Right lobe of liver (tissue), 4 donors: ENCODE measurements around the gene SNAP47.

Experiments
- CTCF ChIP-seq, 4 donors: fragments of 200-600 bp in 3 of 4; fragments of 450-650 bp in 1 of 4; IDR thresholded peaks; one replicate each; pipeline versions ENCODE4 v1.5.1 to v1.8.0; 2016 to 2022; ENCODE audit warnings: antibody characterized with exemption in 4 of 4, mild to moderate bottlenecking in 2 of 4
- POLR2A ChIP-seq: fragments of 450-650 bp; IDR thresholded peaks from one replicate; pipeline ENCODE4 v1.6.1; 2017; ENCODE audit warnings: antibody characterized with exemption, mild to moderate bottlenecking
- donor health status: DM: no; HTN: no; CAD: no.
- donor health status: DM: no; HTN: no; CAD: no.
- donor health status: DM: no; HTN: yes; CAD: no.

DNA sequence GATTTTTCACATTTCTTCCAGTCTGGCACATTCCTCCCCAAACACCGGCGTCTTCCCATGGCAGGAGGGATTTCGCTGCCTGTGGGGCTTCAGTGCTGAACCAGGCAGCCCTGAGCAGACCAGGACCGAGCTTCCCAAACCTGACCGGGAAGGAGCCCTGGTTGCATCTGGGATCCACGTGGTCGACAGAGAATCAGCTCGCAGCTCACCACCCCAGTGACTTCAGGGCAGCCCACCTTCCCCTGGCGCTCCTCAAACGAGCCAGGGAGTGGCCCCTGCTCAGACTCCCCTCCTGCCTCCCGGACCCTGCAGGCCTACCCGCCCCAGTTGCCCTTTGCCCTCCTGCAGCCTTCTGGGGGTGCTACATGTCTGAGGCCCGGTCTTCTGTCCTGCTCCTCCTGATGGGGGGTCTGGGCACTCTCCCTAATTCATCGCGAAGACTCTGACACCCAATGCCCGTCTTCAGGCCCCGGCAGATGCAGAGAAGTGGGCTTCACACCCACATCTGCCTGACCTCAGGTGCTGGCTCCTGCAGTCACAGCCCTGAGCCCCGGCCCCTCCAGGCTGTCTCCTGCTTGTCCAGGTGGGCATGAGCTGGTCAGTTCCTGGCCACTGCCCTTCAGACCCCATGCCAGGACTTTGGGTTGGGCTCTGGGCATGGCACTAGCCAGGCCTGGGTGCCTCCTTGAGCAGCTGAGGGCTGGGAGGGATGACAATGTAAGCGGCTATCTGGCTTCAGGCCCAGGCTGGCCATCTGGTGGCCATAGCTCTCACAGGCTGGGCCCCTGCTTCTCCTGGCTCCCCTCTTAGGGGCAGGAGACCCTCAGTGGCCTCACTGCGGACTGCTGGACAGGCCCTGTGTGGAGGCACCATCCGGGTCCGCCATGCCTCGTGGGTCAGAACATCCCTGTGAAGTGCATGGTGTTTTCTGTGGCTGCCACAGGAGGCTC is 54.1 kb downstream of the SNAP47 start:
- TF ChIP-seq CTCF (IDR thresholded peaks at IDR 0.05): no peak
- no peak for TF ChIP-seq POLR2A
